GM12801 (cell line): ENCODE measurements around the gene ACTRT2.

ENCODE experiments used
- TF ChIP-seq, protein P1 (sequence below): IDR thresholded peaks from one replicate; pipeline ENCODE4 v1.5.1; 2011; ENCODE audit warnings: control low read depth; ENCODE audit not compliant: insufficient read length; ENCODE audit errors: extremely low read depth

ACTRT2 gene

DNA sequence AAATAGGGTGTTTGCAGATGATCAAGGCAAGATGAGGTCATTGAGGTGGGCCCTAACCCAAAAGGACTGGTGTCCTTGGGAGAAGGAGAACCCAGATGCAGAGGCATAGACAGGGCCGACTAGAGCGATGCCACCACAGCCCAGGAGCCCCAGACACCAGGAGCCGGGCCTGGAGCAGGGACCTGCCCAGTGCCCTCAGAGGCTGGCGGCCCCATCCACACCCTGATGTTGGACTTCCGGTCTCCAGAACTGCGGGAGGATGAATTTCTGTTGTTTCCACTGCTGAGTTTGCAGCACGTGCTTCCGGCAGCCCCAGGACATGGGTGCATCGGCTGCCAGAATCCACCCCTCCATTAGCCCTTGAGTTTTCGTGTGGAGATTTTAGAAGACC is 7.2 kb upstream of the ACTRT2 start:
- TF ChIP-seq, protein P1, sequence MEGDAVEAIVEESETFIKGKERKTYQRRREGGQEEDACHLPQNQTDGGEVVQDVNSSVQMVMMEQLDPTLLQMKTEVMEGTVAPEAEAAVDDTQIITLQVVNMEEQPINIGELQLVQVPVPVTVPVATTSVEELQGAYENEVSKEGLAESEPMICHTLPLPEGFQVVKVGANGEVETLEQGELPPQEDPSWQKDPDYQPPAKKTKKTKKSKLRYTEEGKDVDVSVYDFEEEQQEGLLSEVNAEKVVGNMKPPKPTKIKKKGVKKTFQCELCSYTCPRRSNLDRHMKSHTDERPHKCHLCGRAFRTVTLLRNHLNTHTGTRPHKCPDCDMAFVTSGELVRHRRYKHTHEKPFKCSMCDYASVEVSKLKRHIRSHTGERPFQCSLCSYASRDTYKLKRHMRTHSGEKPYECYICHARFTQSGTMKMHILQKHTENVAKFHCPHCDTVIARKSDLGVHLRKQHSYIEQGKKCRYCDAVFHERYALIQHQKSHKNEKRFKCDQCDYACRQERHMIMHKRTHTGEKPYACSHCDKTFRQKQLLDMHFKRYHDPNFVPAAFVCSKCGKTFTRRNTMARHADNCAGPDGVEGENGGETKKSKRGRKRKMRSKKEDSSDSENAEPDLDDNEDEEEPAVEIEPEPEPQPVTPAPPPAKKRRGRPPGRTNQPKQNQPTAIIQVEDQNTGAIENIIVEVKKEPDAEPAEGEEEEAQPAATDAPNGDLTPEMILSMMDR, result no peak

DNA sequence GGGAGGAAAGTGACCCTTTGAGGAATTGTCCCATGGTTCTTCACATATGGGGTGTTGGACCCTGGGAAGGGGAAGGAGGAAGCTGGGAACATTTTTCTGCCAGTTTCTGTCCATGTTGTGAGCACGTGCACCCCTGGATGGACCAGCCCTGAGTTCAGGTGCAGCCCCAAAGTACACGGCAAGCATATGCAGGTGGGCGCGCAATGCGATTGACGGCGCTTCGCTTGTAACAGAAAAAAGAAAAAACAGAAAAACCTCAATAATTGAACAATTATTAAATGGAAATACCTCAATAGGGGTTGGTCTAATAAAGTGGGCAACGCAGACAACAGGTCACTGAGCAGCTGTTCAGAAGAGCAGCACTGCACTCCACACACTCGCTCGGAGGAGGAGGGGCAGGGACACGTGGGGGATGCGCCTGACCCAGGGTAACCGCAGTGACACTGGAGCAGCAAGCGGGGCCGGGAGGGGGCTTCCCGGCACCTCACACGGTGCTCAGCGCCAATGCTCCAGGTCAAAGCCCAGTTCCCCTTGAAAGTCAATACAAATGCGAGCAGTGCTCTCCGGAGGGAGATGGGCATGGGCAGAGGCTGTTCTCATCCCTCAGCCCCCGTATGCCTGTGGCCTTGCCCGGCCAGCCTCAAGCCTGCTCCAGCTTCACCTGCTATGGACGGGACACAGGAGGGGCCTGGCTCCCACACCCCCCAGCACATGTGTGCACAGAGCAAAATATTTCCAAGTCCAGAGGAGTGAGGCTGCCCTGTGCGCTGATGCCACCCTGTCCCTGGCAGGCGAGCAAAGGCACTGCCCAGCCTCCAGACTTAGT is 6.6 kb upstream of the ACTRT2 start:
- TF ChIP-seq, protein P1, result no peak

DNA sequence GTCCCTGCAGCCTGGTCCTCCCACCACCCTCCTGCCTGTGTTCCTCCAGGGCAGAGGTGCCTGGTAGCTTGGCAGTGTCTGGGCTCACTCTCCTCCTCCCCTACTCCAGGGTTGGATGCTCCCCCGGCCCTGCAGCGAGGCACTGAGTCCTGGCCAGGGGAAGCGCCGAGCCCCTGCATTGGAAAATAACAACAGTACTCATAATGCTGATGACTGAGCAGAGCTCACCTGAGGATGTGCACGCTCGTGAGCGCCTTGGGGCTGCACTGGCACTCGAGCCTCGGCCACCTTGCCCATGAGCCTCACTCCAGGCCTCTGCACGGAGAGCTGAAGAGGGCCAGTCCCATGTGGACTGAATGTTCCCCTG is 6.0 kb upstream of the ACTRT2 start:
- TF ChIP-seq, protein P1, result no peak

DNA sequence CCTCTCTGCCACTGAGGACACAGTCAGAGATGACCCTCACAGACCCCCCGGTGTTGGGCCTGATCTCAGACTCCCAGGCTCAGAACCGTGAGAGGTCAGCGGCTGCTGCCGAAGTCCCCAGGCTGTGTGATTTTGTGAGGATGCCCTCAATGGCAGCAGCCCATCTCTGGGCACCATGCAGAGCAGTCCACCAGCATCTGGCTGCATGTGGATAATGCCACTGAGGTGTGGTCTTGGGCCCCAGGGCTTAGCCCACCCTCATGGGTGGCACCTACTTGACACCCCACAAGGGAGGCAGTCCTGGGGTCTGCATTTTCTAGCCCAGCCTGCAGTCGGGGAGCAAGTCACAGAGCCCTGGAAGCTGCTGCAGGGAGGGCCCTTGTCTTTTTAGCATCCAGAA is 5.5 kb upstream of the ACTRT2 start:
- TF ChIP-seq, protein P1, result no peak

DNA sequence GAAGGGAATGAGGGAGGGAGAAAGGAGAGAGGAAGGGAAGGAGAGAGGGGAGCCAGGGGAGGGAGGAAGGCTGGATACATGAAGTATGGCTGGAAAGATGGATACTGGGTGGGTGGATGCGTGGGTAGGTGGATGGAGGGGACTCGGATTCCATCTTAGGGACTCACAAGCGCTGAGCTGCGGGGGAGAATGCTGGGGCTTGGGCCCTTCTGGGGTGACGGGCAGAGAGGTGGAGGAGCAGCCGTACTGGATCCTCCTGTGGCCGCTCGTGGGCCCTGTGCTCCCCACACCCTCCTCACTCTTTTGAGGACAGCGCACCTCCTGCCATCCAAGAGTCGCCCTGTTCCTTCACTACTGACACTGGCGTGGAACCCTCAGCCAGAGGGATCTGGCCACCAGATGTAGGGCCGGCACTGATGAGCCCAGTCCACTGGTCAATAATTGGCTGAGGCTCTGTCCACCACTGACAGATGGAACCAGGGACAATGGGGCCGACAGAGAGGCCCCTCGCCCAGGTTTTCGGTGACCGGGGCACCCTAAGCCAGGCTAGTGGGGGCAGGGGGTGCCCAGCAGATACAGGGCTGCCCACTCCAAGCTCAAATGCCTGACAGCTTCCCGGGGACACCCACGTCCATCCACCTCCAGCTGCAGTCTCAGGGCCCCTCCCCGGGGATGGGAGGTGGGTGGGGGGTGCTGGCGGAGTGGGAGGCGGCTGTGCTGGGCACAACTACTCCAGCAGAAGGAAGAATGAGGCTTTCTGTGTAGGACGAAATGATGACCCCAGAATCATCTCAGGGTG is 4.4 kb upstream of the ACTRT2 start:
- TF ChIP-seq, protein P1, result no peak

DNA sequence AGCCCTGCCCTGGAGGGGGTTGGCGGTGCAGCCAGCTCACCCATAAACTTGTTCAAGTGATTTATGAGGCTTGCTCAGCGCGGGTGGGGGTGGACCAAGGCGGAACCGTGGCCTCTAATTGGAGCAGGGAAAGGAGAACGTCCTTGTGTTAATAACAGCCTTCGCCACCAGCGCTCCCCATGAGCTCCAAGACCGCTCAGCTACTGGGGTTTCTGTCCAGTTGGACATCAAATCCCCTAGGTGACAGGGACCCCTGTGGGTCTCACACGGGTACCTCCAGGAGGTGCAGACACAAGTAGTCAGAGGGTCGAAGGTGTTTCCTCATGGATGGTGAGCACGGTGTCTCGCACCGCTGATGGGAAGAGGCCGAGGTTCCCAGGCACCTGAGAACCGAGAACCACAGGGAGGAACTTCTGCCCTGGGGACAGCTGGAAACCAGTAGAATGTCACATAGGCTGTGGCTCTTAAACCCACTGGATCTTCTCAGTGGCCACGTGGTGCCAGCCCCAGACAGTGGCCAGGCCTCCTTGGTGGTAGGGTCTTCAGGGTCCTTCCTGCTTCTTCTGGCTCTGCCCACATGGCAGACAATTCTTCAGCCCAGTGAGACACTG is 3.7 kb upstream of the ACTRT2 start:
- TF ChIP-seq, protein P1, result no peak

DNA sequence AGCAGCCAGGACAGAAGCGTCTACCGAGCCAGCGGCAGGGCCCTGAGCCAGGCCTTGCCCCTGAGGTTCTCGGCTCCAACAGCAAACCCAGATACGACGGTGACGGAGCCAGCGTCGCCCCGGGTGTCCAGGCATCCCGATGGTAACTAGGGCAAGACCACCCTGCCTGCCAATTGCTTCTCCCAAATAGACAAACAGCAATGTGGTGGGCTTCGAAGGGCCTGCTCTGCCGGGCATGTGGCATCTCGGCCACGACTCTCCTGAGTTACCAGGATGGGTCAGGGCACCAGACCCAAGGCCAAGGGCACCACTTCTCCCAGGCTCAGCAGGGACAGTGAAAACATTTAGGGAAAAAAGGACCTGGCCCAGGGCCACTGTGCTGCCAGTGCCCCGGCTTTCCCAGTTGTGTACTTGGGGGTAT is 3.2 kb upstream of the ACTRT2 start:
- TF ChIP-seq, protein P1, result no peak
